HG03439 (cell line): ENCODE measurements around the gene FAM20A.
A peak's percentile ranks its signal among the peaks of the same experiment; 100 is the strongest.
"Not testable (repeated sequence)": the region's sequence is repeated elsewhere in the genome, so short reads cannot be mapped to it uniquely, and the experiment has no call there.

Source experiments
- ATAC-seq: cut with Tn5 transposase; IDR thresholded peaks from one replicate; pipeline ENCODE4 v1.9.1; 2021; ENCODE audit warnings: mild to moderate bottlenecking, moderate library complexity; ENCODE audit not compliant: unreplicated experiment

FAM20A gene

DNA sequence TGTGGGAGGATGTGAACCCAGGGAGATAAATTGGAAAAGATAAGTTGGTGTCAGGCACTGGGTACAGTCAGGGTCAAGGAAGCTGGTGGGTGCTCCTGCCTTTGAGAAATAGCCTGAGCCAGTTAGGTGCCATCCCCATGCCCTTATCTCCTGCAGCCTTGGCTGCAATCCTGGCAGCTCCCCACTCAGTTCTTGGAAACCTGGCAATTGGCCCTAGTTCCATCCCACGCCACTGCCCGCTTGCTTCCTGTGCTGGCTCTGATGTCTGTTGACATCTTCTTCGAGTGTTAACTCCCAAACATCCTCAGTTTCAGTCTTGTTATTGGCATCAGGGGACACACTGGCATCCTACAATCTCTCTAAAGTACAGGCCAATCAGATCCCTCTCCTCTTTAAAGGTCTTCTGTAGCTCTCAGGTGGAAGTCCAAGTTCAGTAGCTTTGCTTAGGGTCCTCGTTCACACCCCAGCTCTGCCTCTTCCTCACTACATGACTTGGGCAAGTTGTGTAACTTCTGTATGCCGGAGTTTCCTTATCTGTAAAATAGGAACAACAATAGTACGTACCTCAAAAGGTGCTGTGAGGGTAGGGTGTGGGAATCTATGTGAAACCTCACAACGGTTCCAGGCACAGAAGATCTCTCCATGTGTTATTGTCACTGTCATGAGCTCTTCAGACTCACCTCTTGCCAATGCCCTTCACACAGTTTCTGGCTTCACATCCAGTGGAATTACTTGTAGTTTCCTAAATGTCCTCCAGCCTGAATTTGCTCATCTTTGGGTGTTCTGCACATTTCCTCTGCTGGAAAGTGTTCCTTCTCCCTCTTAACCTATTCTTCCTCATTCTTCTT is 102.5 kb downstream of the FAM20A start:
- ATAC-seq: peak; percentile 29

DNA sequence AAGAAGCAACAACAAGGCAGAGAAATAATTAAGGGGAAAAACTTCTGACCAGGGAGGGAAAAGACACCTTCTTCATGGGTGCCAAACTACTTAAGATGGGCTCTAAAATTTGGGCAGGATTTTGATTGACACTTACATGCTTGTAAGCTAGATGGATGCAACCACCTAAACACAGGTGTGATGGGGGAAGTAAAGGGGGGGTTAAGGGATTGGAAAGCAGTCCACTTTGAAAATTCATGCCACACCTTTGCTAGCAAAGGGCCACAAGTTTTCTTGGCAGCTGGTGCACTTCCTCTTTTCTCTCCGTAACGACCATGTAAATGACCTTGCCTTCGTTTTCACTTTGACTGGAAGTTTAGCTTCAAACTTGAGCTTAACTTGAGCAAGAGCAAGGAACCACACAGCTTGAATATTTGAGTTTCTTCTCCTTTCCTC is 103.3 kb downstream of the FAM20A start:
- ATAC-seq: peak; percentile 92

DNA sequence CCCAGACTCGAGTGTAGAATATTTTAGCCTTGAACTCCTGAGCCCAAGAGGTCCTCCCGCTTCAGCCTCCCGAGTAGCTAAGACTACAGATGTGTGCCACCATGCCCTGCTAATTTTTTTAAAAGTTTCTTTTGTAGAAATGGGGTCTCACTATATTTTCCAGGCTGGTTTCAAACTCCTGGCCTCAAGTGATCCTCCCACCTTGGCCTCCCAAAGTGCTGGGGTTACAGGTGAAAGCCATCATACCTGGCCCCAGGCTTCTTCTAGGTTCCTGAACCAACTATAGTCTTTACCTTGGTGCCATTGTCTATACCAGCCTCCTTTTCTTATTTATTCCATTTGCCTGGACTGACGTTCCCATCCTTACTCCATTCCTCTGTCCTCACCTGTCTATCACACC is 106.1 kb downstream of the FAM20A start:
- no peak for ATAC-seq

DNA sequence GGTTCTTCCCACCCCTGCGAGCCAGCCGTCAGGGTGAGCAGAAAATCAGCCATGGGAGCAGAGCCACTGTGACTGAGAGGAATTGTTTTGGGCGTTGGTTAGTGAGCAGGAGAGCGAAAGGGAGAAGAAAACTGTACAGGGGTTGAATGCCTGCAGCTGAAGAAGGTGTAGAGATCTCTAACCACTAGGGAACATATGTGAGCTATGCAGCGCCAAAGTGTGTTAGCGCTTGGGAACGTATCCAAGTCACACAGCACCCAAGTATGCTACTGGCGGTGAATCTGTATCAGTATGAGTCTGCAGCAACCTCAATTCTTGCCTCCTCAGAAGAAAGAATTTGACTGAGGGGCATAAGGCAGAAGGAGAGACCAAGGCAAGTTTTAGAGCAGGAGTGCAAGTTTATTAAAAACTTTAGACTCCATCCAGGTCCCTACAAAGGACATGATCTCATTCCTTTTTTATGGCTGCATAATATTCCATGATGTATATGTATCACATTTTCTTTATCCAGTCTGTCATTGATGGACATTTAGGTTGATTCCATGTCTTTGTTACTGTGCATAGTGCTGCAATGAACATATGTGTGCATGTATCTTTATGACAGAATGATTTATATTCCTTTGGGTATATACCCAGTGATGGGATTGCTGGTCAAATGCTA is 108.6 kb downstream of the FAM20A start:
- ATAC-seq: not testable (repeated sequence)

DNA sequence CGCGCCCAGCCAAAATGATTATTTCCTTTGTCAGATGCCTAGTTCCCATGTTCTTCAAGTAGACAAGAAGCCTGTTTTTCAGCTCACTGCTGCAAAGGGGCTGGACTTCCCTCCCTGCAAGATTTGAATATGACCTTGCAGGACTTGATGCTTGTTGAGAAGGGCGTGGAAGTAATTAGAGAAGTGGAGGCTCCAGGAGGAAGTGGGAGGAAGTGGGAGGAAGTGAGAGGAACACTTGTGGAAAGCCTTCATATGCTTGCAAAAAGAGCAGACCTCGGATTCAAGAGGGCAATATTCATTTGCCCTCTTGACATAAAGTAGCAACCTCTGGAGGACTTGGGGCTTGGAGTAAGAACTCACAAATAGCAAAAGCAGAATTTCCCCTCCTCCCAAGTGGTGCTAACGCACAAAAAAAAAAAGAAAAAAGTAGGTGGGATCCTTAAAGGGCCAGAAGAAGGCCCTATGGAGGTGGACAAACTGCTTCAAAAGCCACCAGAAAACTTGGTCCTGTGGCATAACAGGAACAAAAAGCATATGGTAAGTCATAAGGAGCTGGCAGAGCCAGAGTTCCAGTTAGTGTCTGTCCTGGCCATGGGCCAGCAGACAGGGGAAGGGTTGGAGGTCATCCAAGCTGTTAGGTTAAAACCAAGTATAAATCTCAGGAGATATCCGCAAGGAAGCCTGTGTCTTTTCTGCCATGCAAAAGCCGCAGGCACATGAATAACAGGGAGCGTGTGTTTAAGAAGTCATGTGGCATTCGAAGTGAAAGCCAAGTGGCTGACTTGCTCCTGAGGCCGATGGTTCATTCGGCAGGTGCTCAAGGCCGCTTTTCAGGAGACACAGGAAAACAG is 109.6 kb downstream of the FAM20A start:
- no peak for ATAC-seq

DNA sequence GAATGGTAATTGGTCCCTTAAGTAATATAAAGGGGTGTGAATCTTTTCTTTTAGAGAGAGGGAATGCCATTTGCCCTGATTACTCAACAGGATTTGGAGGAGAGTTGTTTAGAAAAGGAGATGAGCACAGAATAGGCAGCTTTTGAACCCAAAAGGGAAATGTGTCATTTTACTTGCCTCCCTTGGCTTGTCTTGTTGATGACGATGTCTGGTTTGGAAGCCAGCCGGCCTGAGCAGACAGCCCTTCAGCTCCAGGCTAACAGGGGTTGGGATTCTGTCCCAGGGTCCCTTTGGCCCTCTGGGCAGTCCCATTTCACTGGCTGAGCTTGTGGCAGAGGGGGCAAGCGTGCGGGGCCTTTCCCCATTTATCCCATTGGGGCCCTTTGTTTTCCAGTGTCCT is 111.2 kb downstream of the FAM20A start:
- no peak for ATAC-seq
